GM23338 (cell line): Measurements from ENCODE around the gene PDGFRB. TPM values are rescaled to one million over a fixed set of nuclear protein-coding genes. Genes with fewer than 3 reads are reported as not detected.

Source experiments
- ATAC-seq: fragments of 200-7000 bp; cut with Tn5 transposase; 3 replicates; pipeline ENCODE4 v1.9.1; 2020
- DNase-seq: peaks from one replicate; pipeline ENCODE4 v3.0.0-alpha.2; 2015; ENCODE audit warnings: low spot score
- H2AFZ ChIP-seq: fragments of 200-600 bp; sonication (generic); 2 replicates; pipeline ENCODE4 v1.8.0; 2016; ENCODE audit warnings: antibody characterized with exemption, mild to moderate bottlenecking, moderate library complexity
- H3F3A ChIP-seq: fragments of 200-600 bp; sonication (generic); replicated peaks from 2 replicates; pipeline ENCODE4 v1.8.0; 2017; ENCODE audit warnings: antibody characterized with exemption, mixed run types, low read depth
- H3K27ac ChIP-seq: fragments of 200-600 bp; sonication (generic); 2 replicates; pipeline ENCODE4 v1.6.1; 2016; ENCODE audit warnings: low read depth
- H3K27me3 ChIP-seq: fragments of 200-600 bp; sonication (generic); 2 replicates; pipeline ENCODE4 v1.8.0; 2016; ENCODE audit warnings: mild to moderate bottlenecking, mixed run types, moderate library complexity; ENCODE audit not compliant: insufficient read depth
- H3K36me3 ChIP-seq: fragments of 200-600 bp; sonication (generic); 2 replicates; pipeline ENCODE4 v1.8.0; 2016; ENCODE audit warnings: mild to moderate bottlenecking; ENCODE audit not compliant: insufficient read depth
- H3K4me1 ChIP-seq: fragments of 200-600 bp; sonication (generic); 2 replicates; pipeline ENCODE4 v1.8.0; 2016; ENCODE audit warnings: mild to moderate bottlenecking, moderate library complexity; ENCODE audit not compliant: insufficient read depth
- H3K4me2 ChIP-seq: fragments of 200-600 bp; sonication (generic); 2 replicates; pipeline ENCODE4 v1.7.1; 2017; ENCODE audit warnings: mixed run types
- H3K4me3 ChIP-seq: fragments of 200-600 bp; sonication (generic); 2 replicates; pipeline ENCODE4 v1.6.1; 2016; ENCODE audit warnings: mixed run types
- H3K79me2 ChIP-seq: fragments of 200-600 bp; sonication (generic); replicated peaks from 2 replicates; pipeline ENCODE4 v1.8.0; 2017; ENCODE audit warnings: mild to moderate bottlenecking; ENCODE audit not compliant: insufficient read depth
- H3K9me2 ChIP-seq: fragments of 200-600 bp; sonication (generic); 2 replicates; pipeline ENCODE4 v1.8.0; 2017; ENCODE audit not compliant: insufficient read depth
- H4K20me1 ChIP-seq: fragments of 200-600 bp; sonication (generic); replicated peaks from 2 replicates; pipeline ENCODE4 v1.8.0; 2017; ENCODE audit warnings: mild to moderate bottlenecking; ENCODE audit not compliant: insufficient read depth
- H3K27ac Mint-ChIP-seq: 2 replicates; pipeline ENCODE4 v1.8.0; 2020; ENCODE audit warnings: inconsistent platforms, mild to moderate bottlenecking, moderate library complexity, mixed read lengths
- H3K27me3 Mint-ChIP-seq: 3 replicates; pipeline ENCODE4 v1.8.0; 2022; ENCODE audit warnings: low read depth, mild to moderate bottlenecking, moderate library complexity, mixed read lengths, inconsistent platforms; ENCODE audit not compliant: insufficient read depth, poor library complexity
- H3K36me3 Mint-ChIP-seq: 3 replicates; pipeline ENCODE4 v1.8.0; 2021; ENCODE audit warnings: low read depth, mild to moderate bottlenecking, inconsistent platforms, moderate library complexity, mixed read lengths
- H3K4me1 Mint-ChIP-seq: 3 replicates; pipeline ENCODE4 v1.8.0; 2020; ENCODE audit warnings: mild to moderate bottlenecking, inconsistent platforms, mixed read lengths
- H3K4me3 Mint-ChIP-seq: 3 replicates; pipeline ENCODE4 v1.8.0; 2021; ENCODE audit warnings: moderate library complexity, mild to moderate bottlenecking, inconsistent platforms, mixed read lengths
- H3K9me3 Mint-ChIP-seq: 3 replicates; pipeline ENCODE4 v1.8.0; 2020; ENCODE audit warnings: moderate library complexity, mild to moderate bottlenecking, inconsistent platforms, mixed read lengths
- CTCF ChIP-seq, 2 experiments: fragments of 200-600 bp in 1 of 2; sonication (generic) in 1 of 2; conservative IDR thresholded peaks; 2 replicates each; pipeline versions ENCODE4 v1.5.1 to v1.6.1; 2016 to 2017; ENCODE audit warnings: antibody characterized with exemption in 2 of 2, low read depth in 2 of 2, mild to moderate bottlenecking in 2 of 2, moderate library complexity in 1 of 2
- EZH2 ChIP-seq: fragments of 200-600 bp; sonication (generic); IDR thresholded peaks from one replicate; pipeline ENCODE4 v1.8.0; 2017; ENCODE audit warnings: antibody characterized with exemption, mild to moderate bottlenecking, low read depth; ENCODE audit not compliant: unreplicated experiment
- EZH2phosphoT487 ChIP-seq: fragments of 200-600 bp; sonication (generic); IDR thresholded peaks from one replicate; pipeline ENCODE4 v1.8.1; 2018; ENCODE audit warnings: antibody characterized with exemption; ENCODE audit not compliant: unreplicated experiment
- JUNB ChIP-seq: IDR thresholded peaks from one replicate; pipeline ENCODE4 v1.6.1; 2016; ENCODE audit warnings: antibody characterized with exemption; ENCODE audit not compliant: unreplicated experiment
- ZNF114 ChIP-seq: fragments of 250-450 bp; sonication (Bioruptor Pico); IDR thresholded peaks from 2 replicates; pipeline ENCODE4 v1.5.0; 2020; ENCODE audit warnings: mild to moderate bottlenecking, moderate library complexity
- ZNF462 ChIP-seq: fragments of 250-450 bp; sonication (Bioruptor Pico); IDR thresholded peaks from 2 replicates; pipeline ENCODE4 v1.5.0; 2020; ENCODE audit warnings: mild to moderate bottlenecking, moderate library complexity
- polyA plus RNA-seq: library from polyadenylated mRNA; unstranded; fragments of >200 nt; fragmentation: Nextera tagmentation; extraction: Ambion mirVana; gene quantifications from 2 replicates; pipeline ENCODE4 v1.2.1, GENCODE V29; 2016
- total RNA-seq: library from RNA; depleted of rRNA; stranded (reverse); fragments of >200 nt; shearing (Covaris generic); gene quantifications from 2 replicates; pipeline ENCODE4 v1.2.3, GENCODE V29; 2014

PDGFRB gene
- total and polyA plus RNA-seq, 2 experiments from 2014 or later, result 4.5 to 11.3 TPM

- H3K4me2 ChIP-seq, result no peak overlapping the region
- H3K4me1 ChIP-seq, result no peaks in the 10 kb centered on the region
- H3F3A ChIP-seq, result no peaks in the 10 kb centered on the region
- Mint-ChIP-seq H3K27ac (no peak overlapping the region), H3K27me3 (peaks cover 13% of the 10 kb centered on the region), H3K4me3 (no peak overlapping the region), H3K4me1 (peaks cover 18% of the 10 kb centered on the region), H3K9me3 (no peaks in the 10 kb centered on the region), H3K36me3 (no peaks in the 10 kb centered on the region)
- H3K79me2 ChIP-seq, result no peaks in the 10 kb centered on the region
- H3K9me2 ChIP-seq, result no peaks in the 10 kb centered on the region
- H3K27ac ChIP-seq, result no peak overlapping the region
- DNase-seq (no peak), ATAC-seq (peak; percentile 39)
- H3K27me3 ChIP-seq, result no peaks in the 10 kb centered on the region
- no peak overlapping the region for H3K4me3 ChIP-seq
- TF ChIP-seq EZH2 (no peak), JUNB (no peak), EZH2phosphoT487 (no peak), ZNF114 (no peak), CTCF (conservative IDR thresholded peaks at IDR 0.05; ENCODE audit: low read depth in 2 of 2) (no peak), ZNF462 (no peak)
- no peak overlapping the region for H2AFZ ChIP-seq
- no peaks in the 10 kb centered on the region for H3K36me3 ChIP-seq
- no peaks in the 10 kb centered on the region for H4K20me1 ChIP-seq
Measured at GRCh38 chr5:150120617-150121447, 34.8 kb downstream of the PDGFRB start.
